Measurements from ENCODE around the gene FERMT1.

Gene FERMT1

GRCh38 chr20:6044115-6044514 is 78.7 kb downstream of the FERMT1 start:
- no peak for TF ChIP-seq CTCF (conservative IDR thresholded peaks at IDR 0.05; ENCODE audit: low read depth, low read length)
- no peak overlapping the region for H3K4me3 ChIP-seq (ENCODE audit: low read depth, low read length)
- no peak for DNase-seq (ENCODE audit: low read depth)

- no peak for TF ChIP-seq CTCF (conservative IDR thresholded peaks at IDR 0.05; ENCODE audit: low read depth, low read length)
- H3K4me3 ChIP-seq (ENCODE audit: low read depth, low read length), result no peak overlapping the region
- DNase-seq (ENCODE audit: low read depth), result no peak
Measured at GRCh38 chr20:6041808-6042265, 81.0 kb downstream of the FERMT1 start.

- no peak overlapping the region for H3K4me3 ChIP-seq (ENCODE audit: low read depth, low read length)
- TF ChIP-seq CTCF (conservative IDR thresholded peaks at IDR 0.05; ENCODE audit: low read depth, low read length), result no peak
- DNase-seq (ENCODE audit: low read depth), result no peak
Measured at GRCh38 chr20:6040958-6041807, 81.6 kb downstream of the FERMT1 start.

GRCh38 chr20:6040540-6040939 is 82.3 kb downstream of the FERMT1 start:
- no peak for DNase-seq (ENCODE audit: low read depth)
- no peak for TF ChIP-seq CTCF (conservative IDR thresholded peaks at IDR 0.05; ENCODE audit: low read depth, low read length)
- no peak overlapping the region for H3K4me3 ChIP-seq (ENCODE audit: low read depth, low read length)

GRCh38 chr20:6039766-6040165 is 83.1 kb downstream of the FERMT1 start:
- no peak for TF ChIP-seq CTCF (conservative IDR thresholded peaks at IDR 0.05; ENCODE audit: low read depth, low read length)
- H3K4me3 ChIP-seq (ENCODE audit: low read depth, low read length), result no peak overlapping the region
- DNase-seq (ENCODE audit: low read depth), result no peak

GRCh38 chr20:6038256-6038655 is 84.6 kb downstream of the FERMT1 start:
- no peak for TF ChIP-seq CTCF (conservative IDR thresholded peaks at IDR 0.05; ENCODE audit: low read depth, low read length)
- H3K4me3 ChIP-seq (ENCODE audit: low read depth, low read length), result no peak overlapping the region
- no peak for DNase-seq (ENCODE audit: low read depth)

- TF ChIP-seq CTCF (conservative IDR thresholded peaks at IDR 0.05; ENCODE audit: low read depth, low read length), result no peak
- no peak overlapping the region for H3K4me3 ChIP-seq (ENCODE audit: low read depth, low read length)
- no peak for DNase-seq (ENCODE audit: low read depth)
Measured at GRCh38 chr20:6037082-6037481, 85.7 kb downstream of the FERMT1 start.
